ENCODE results near the gene GET3.
A peak's percentile ranks its signal among the peaks of the same experiment; 100 is the strongest.

GRCh38 chr19:12782424-12783290, 45.4 kb downstream of the GET3 start:
- TF ChIP-seq CTCF (IDR thresholded peaks at IDR 0.05): peak in 1 of 3 donors; percentile 6
- TF ChIP-seq POLR2A (IDR thresholded peaks at IDR 0.05): no peak
